ENCODE data around the gene FOXL1.
"Not testable (repeated sequence)": the region's sequence is repeated elsewhere in the genome, so short reads cannot be mapped to it uniquely, and the experiment has no call there.

The FOXL1 gene

DNA sequence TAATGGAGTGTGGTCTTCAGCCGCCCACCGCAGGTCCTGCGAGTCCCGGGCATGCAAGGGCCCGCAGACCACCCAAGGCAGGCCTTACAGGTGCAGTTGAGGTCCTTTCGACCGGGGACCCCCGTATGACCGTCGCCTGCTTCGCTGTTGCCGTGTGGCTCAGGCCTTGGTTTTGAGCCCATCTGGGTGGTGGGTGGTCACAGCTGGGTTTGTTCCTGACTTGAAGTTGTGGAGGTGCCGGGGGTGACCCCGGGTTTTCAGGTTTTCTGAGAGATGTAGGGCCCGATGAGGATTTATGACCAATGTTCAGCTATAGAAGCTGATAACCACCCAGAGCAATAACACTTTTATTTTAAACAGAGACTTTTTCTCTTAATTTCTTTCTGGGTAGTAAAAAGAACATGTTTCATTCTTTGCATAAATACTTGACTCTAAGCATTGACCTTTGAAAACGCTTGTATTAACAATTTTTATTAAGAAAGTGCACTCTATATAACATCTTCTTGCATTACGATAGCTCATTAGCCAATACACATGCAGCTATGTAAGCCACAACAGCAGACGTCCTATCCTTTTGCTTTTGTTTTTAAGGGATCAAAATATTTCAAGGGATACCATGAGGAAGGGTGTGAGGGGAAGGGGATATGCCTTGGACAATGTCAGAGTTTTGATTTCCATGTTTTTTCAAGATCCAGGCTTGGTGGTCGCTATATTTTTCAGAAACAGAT is 1.9 kb downstream of the FOXL1 start:
- Histone ChIP-seq H3K4me3 (ENCODE audit: insufficient read depth, low read depth, low read length, poor library complexity, severe bottlenecking) (no peak overlapping the region), H3K27ac (ENCODE audit: insufficient read depth, low read length, poor library complexity, severe bottlenecking) (no peak overlapping the region), H3K27me3 (replicated peaks; ENCODE audit: control insufficient read depth, insufficient read depth, low read length, poor library complexity, severe bottlenecking) (peaks cover 24% of the 10 kb centered on the region), H3K9me3 (ENCODE audit: control insufficient read depth, low read length) (no peaks in the 10 kb centered on the region), H3K4me1 (ENCODE audit: control insufficient read depth, insufficient read depth, low read length, poor library complexity, severe bottlenecking) (peaks cover 8% of the 10 kb centered on the region), H3K36me3 (ENCODE audit: control insufficient read depth, insufficient read depth, low read length) (no peaks in the 10 kb centered on the region)
- DNase-seq, result no peak

DNA sequence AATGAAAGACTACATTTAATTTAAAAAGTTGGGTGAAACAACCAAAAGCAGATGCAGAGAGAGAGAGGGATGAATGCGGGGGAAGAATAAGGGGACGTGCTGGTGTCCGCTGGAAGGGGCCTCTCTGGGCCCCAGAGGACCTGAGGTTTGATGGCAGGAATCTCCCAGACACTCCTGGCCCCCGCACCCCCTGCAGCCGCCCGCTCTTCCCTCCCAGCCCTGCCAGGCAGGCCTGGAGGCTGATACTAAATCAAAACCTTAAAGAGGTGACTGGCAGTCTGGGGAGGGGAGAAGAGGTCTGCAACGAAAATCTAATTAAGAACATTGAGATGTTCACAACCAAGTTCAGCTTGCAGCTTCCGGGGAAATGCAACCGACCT is 2.4 kb downstream of the FOXL1 start:
- no peaks in the 10 kb centered on the region for H3K9me3 ChIP-seq (ENCODE audit: control insufficient read depth, low read length)
- peaks cover 19% of the 10 kb centered on the region for H3K27me3 ChIP-seq (replicated peaks; ENCODE audit: control insufficient read depth, insufficient read depth, low read length, poor library complexity, severe bottlenecking)
- no peaks in the 10 kb centered on the region for H3K36me3 ChIP-seq (ENCODE audit: control insufficient read depth, insufficient read depth, low read length)
- H3K4me1 ChIP-seq (ENCODE audit: control insufficient read depth, insufficient read depth, low read length, poor library complexity, severe bottlenecking), result peaks cover 6% of the 10 kb centered on the region
- H3K27ac ChIP-seq (ENCODE audit: insufficient read depth, low read length, poor library complexity, severe bottlenecking), result no peak overlapping the region
- no peak for DNase-seq
- no peak overlapping the region for H3K4me3 ChIP-seq (ENCODE audit: insufficient read depth, low read depth, low read length, poor library complexity, severe bottlenecking)

GRCh38 chr16:86581458-86581857 is 3.1 kb downstream of the FOXL1 start:
- no peak overlapping the region for H3K27ac ChIP-seq (ENCODE audit: insufficient read depth, low read length, poor library complexity, severe bottlenecking)
- H3K4me1 ChIP-seq (ENCODE audit: control insufficient read depth, insufficient read depth, low read length, poor library complexity, severe bottlenecking), result peaks cover 1% of the 10 kb centered on the region
- no peak for DNase-seq
- no peak overlapping the region for H3K4me3 ChIP-seq (ENCODE audit: insufficient read depth, low read depth, low read length, poor library complexity, severe bottlenecking)
- H3K36me3 ChIP-seq (ENCODE audit: control insufficient read depth, insufficient read depth, low read length), result no peaks in the 10 kb centered on the region
- H3K9me3 ChIP-seq (ENCODE audit: control insufficient read depth, low read length), result no peaks in the 10 kb centered on the region
- H3K27me3 ChIP-seq (replicated peaks; ENCODE audit: control insufficient read depth, insufficient read depth, low read length, poor library complexity, severe bottlenecking), result peaks cover 16% of the 10 kb centered on the region

DNA sequence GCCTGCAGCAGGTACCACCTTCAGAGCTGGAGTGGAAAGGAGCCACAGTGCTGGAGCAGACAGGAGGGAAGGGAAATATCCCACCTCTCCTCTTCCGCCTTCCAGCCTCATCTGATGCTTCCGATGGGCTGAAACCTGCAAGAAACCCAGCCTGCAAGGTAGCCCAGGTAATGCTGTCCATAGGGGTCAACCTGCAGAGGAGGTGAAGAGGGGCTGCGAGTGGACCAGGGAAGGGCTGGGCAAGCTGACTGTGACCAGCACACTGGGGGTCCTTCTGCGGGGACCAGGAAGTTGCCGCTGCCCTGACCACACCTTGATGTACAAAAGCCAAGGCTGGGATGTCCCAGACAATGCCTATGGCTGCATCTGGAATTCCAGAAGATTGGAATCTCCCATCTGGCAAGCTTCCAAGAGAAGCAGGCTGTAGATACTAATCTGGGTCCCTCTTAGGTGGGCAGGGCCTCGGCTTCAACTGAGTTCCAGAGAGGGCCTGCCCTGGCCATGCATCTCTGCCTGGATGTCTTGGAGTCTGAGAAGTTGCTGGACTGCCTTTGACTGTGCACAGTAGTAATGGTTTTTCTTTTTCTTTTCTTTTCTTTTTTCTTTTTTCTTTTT is 5.8 kb downstream of the FOXL1 start:
- DNase-seq, result no peak
- no peaks in the 10 kb centered on the region for H3K36me3 ChIP-seq (ENCODE audit: control insufficient read depth, insufficient read depth, low read length)
- H3K9me3 ChIP-seq (ENCODE audit: control insufficient read depth, low read length), result no peaks in the 10 kb centered on the region
- no peak overlapping the region for H3K4me3 ChIP-seq (ENCODE audit: insufficient read depth, low read depth, low read length, poor library complexity, severe bottlenecking)
- H3K27ac ChIP-seq (ENCODE audit: insufficient read depth, low read length, poor library complexity, severe bottlenecking), result no peak overlapping the region
- no peaks in the 10 kb centered on the region for H3K4me1 ChIP-seq (ENCODE audit: control insufficient read depth, insufficient read depth, low read length, poor library complexity, severe bottlenecking)
- peaks cover 3% of the 10 kb centered on the region for H3K27me3 ChIP-seq (replicated peaks; ENCODE audit: control insufficient read depth, insufficient read depth, low read length, poor library complexity, severe bottlenecking)

GRCh38 chr16:86584726-86585721 is 6.7 kb downstream of the FOXL1 start:
- peaks cover 3% of the 10 kb centered on the region for H3K27me3 ChIP-seq (replicated peaks; ENCODE audit: control insufficient read depth, insufficient read depth, low read length, poor library complexity, severe bottlenecking)
- no peaks in the 10 kb centered on the region for H3K9me3 ChIP-seq (ENCODE audit: control insufficient read depth, low read length)
- H3K27ac ChIP-seq (ENCODE audit: insufficient read depth, low read length, poor library complexity, severe bottlenecking), result no peak overlapping the region
- no peak for DNase-seq
- H3K4me3 ChIP-seq (ENCODE audit: insufficient read depth, low read depth, low read length, poor library complexity, severe bottlenecking), result no peak overlapping the region
- no peaks in the 10 kb centered on the region for H3K36me3 ChIP-seq (ENCODE audit: control insufficient read depth, insufficient read depth, low read length)
- H3K4me1 ChIP-seq (ENCODE audit: control insufficient read depth, insufficient read depth, low read length, poor library complexity, severe bottlenecking), result no peaks in the 10 kb centered on the region

GRCh38 chr16:86585821-86586611 is 7.7 kb downstream of the FOXL1 start:
- Histone ChIP-seq H3K27me3 (replicated peaks; ENCODE audit: control insufficient read depth, insufficient read depth, low read length, poor library complexity, severe bottlenecking) (peaks cover 3% of the 10 kb centered on the region), H3K9me3 (ENCODE audit: control insufficient read depth, low read length) (no peaks in the 10 kb centered on the region), H3K36me3 (ENCODE audit: control insufficient read depth, insufficient read depth, low read length) (no peaks in the 10 kb centered on the region), H3K27ac (ENCODE audit: insufficient read depth, low read length, poor library complexity, severe bottlenecking) (no peak overlapping the region), H3K4me3 (ENCODE audit: insufficient read depth, low read depth, low read length, poor library complexity, severe bottlenecking) (no peak overlapping the region), H3K4me1 (ENCODE audit: control insufficient read depth, insufficient read depth, low read length, poor library complexity, severe bottlenecking) (no peaks in the 10 kb centered on the region)
- no peak for DNase-seq

GRCh38 chr16:86587487-86587886 is 9.1 kb downstream of the FOXL1 start:
- Histone ChIP-seq H3K27me3 (replicated peaks; ENCODE audit: control insufficient read depth, insufficient read depth, low read length, poor library complexity, severe bottlenecking) (peaks cover 3% of the 10 kb centered on the region), H3K36me3 (ENCODE audit: control insufficient read depth, insufficient read depth, low read length) (no peaks in the 10 kb centered on the region), H3K4me1 (ENCODE audit: control insufficient read depth, insufficient read depth, low read length, poor library complexity, severe bottlenecking) (no peaks in the 10 kb centered on the region), H3K4me3 (ENCODE audit: insufficient read depth, low read depth, low read length, poor library complexity, severe bottlenecking) (no peak overlapping the region), H3K9me3 (ENCODE audit: control insufficient read depth, low read length) (no peaks in the 10 kb centered on the region), H3K27ac (ENCODE audit: insufficient read depth, low read length, poor library complexity, severe bottlenecking) (no peak overlapping the region)
- no peak for DNase-seq

- not testable (repeated sequence) for H3K27me3 ChIP-seq (replicated peaks; ENCODE audit: control insufficient read depth, insufficient read depth, low read length, poor library complexity, severe bottlenecking); DNase-seq; H3K27ac ChIP-seq (ENCODE audit: insufficient read depth, low read length, poor library complexity, severe bottlenecking); H3K9me3 ChIP-seq (ENCODE audit: control insufficient read depth, low read length); H3K4me1 ChIP-seq (ENCODE audit: control insufficient read depth, insufficient read depth, low read length, poor library complexity, severe bottlenecking); H3K36me3 ChIP-seq (ENCODE audit: control insufficient read depth, insufficient read depth, low read length); H3K4me3 ChIP-seq (ENCODE audit: insufficient read depth, low read depth, low read length, poor library complexity, severe bottlenecking)
Observed at GRCh38 chr16:86587955-86588354, 9.6 kb downstream of the FOXL1 start.

DNA sequence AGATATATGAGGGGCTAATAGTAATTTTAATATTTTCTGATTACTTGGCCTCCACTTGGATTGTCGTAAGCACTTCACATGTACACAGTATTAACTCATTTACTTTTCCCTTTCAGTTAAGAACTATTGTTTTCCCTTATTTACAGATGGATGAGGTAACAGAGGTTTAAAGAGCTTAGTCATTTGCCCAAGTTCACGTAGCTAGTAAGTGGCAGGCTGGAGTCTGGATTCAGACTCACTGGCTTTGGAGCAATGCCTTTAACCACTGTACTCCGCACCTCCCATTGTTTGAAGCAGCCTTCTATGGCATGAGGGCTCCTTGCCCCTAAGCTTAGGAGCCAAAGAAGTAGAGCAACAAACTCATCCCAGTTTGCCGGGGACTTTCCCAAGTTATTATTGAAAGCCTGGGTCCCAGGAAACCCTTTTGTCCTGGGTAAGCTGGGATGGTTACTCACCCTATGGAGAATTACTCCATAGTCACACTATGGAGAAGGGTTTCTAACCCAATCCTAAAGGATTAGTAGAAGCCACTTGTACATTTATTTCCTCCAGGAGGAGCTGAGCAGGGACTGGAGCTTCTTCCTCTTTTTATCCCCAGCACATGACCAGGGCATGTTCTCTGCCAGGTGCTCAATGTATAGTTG is 12.3 kb downstream of the FOXL1 start:
- no peak for DNase-seq
- Histone ChIP-seq H3K4me3 (ENCODE audit: insufficient read depth, low read depth, low read length, poor library complexity, severe bottlenecking) (no peak overlapping the region), H3K36me3 (ENCODE audit: control insufficient read depth, insufficient read depth, low read length) (no peaks in the 10 kb centered on the region), H3K9me3 (ENCODE audit: control insufficient read depth, low read length) (no peaks in the 10 kb centered on the region), H3K4me1 (ENCODE audit: control insufficient read depth, insufficient read depth, low read length, poor library complexity, severe bottlenecking) (no peaks in the 10 kb centered on the region), H3K27me3 (replicated peaks; ENCODE audit: control insufficient read depth, insufficient read depth, low read length, poor library complexity, severe bottlenecking) (no peaks in the 10 kb centered on the region), H3K27ac (ENCODE audit: insufficient read depth, low read length, poor library complexity, severe bottlenecking) (no peak overlapping the region)

Data from effector memory CD4-positive, alpha-beta T cell (primary cell).